Activated naive CD4-positive, alpha-beta T cell treated with anti-CD3 and anti-CD28 coated beads for 36 hours (primary cell): ENCODE results near the gene TOX2. TPM values are rescaled to one million over a fixed set of nuclear protein-coding genes. Genes with fewer than 3 reads are reported as not detected.

ENCODE experiments used
- total RNA-seq, 2 experiments: library from RNA; stranded (reverse); gene quantifications; one replicate each; pipeline ENCODE4 v1.2.3, GENCODE V29; 2021

Gene TOX2
- total RNA-seq, 2 experiments from 2014 or later = 1.2 to 1.6 TPM

Other genes with a start within 250 kb of the TOX2 start
- 100 to 1,000 TPM; 102 to 106 TPM for gene MYBL2, start 247.7 kb upstream of the TOX2 start, total RNA-seq
- not detected for gene GTSF1L, start 187.8 kb upstream of the TOX2 start, total RNA-seq